Thyroid gland (tissue), 4 donors: ENCODE measurements around the gene VWA1.

Source experiments
- CTCF ChIP-seq, 6 experiments: fragments of 200-600 bp in 3 of 6; fragments of 450-650 bp in 3 of 6; sonication (generic) in 3 of 6; IDR thresholded peaks; one replicate each; pipeline ENCODE4 v1.5.1; 2016 to 2019; ENCODE audit warnings: antibody characterized with exemption in 6 of 6, mild to moderate bottlenecking in 2 of 6, inconsistent platforms in 1 of 6, moderate library complexity in 1 of 6
- POLR2A ChIP-seq, 2 donors: fragments of 450-650 bp; IDR thresholded peaks; one replicate each; pipeline ENCODE4 v1.6.1; 2017; ENCODE audit warnings: antibody characterized with exemption in 2 of 2, mild to moderate bottlenecking in 2 of 2, moderate library complexity in 1 of 2

- TF ChIP-seq POLR2A (IDR thresholded peaks at IDR 0.05) (no peak), CTCF (IDR thresholded peaks at IDR 0.05) (no peak)
These were observed 4.9 kb downstream of the VWA1 start for GRCh38 chr1:1440262-1441001.
